Cardiac septum (tissue), 1 donor: Measurements from ENCODE around the gene SEC24C. TPM values are rescaled to one million over a fixed set of nuclear protein-coding genes. Genes with fewer than 3 reads are reported as not detected.

Experiments used
- DNase-seq: peaks from one replicate; pipeline ENCODE4 v3.0.0-alpha.2; 2020; ENCODE audit warnings: low spot score
- intact Hi-C: fragments of 100-400 bp; cut with DNase I; formaldehyde crosslinking; loops from one replicate; pipeline ENCODE4 v1.14.0; 2022
- total RNA-seq: library from RNA; stranded (reverse); fragmentation: NEBNext Ultra II Directional; extraction: Animal tissue kit (Norgen Biotek cat#: 25700); gene quantifications from one replicate; pipeline ENCODE4 v1.2.1, GENCODE V29; 2021
- donor health status: DM: no; HTN: no; CAD: no.

SEC24C gene
- total RNA-seq, 1 donor from 2014 or later = 55.1 TPM

DNA sequence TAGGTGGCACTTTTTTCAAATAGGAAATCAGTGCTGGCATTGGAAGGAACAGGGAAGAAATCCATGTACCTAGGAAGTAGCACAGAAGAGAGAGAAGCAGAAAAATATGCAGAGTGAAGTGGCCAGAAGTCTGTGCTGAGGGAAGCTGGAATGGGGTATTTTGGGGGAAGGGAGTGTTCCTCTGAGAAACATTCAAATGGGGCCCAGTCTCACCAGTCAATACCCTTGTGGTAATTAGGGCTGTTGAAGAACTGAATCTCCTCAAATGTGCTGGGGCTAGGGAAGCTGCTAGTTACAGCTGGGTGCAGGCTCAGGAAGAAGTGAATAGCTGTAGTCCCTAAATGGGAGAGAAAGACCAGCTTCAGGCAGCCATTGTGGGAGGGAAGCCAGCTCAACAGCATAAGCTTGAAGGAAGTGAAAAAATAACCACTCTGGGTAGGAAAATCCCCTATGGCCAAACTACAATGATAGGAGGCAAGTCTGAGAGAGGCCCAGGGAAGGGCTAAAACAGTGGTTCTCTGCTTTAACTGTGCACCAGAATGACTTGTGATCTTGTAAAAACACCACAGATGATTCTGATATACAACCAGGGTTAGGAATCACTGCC, 59.6 kb downstream of the SEC24C start:
- intact Hi-C loops = no loop called here
- DNase-seq = no peak

DNA sequence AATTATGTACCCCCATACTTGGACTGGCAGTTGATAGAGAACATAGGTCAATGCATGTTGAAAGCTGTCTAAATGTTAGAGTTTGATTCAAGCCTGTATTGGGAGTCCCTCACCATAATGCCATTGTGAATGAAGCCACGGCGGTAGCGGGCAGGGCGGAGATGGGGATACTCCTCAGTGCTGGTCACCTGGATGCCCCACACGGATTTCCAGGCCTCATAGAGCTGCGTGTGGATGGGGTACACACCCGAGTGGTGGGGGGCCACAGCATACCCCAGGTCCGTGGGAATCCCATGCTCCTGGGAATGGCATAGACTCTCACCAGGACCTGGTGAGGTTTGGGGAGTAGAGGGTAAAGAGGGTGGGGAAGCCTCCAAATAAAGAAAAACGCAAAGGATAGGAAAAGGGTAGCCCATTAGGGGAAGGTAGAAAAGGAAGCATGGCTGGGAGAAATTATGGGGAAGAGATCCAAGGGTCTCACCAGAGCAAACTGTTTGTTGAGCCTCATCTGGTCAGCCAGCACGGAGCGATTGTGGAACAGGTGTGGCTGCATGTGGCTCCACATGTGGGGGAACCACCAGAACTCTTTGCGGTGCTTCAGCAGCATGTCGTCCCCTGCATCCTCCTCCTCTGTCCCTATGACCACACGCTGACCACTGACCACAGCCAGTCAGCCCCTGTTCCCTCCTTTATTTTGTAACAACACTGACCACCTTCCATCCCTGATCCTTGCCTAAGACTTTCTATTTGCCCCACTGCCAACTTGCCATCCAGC, 62.2 kb downstream of the SEC24C start:
- DNase-seq = no peak
- intact Hi-C loops = no loop called here

DNA sequence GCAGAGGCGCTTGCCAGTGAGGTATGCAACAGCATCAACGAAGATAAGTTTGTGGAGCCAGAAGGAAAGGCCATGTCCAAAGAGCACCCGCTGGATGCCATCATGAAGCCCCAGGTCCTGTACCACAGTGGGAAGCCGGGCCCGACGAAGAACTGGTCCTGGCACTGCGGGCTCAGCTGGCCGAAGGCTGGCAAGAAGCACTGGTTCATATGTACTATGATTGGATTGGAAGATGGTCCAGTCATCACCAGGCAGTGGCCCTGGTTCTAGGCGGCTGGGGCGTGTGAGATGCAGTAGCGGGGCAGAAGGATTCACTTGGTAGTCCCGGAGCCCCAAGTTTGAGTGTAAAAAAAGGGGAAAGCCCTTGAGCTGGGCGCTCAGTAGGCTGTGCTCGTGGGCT, 63.3 kb downstream of the SEC24C start:
- intact Hi-C loops = no loop called here
- no peak for DNase-seq

DNA sequence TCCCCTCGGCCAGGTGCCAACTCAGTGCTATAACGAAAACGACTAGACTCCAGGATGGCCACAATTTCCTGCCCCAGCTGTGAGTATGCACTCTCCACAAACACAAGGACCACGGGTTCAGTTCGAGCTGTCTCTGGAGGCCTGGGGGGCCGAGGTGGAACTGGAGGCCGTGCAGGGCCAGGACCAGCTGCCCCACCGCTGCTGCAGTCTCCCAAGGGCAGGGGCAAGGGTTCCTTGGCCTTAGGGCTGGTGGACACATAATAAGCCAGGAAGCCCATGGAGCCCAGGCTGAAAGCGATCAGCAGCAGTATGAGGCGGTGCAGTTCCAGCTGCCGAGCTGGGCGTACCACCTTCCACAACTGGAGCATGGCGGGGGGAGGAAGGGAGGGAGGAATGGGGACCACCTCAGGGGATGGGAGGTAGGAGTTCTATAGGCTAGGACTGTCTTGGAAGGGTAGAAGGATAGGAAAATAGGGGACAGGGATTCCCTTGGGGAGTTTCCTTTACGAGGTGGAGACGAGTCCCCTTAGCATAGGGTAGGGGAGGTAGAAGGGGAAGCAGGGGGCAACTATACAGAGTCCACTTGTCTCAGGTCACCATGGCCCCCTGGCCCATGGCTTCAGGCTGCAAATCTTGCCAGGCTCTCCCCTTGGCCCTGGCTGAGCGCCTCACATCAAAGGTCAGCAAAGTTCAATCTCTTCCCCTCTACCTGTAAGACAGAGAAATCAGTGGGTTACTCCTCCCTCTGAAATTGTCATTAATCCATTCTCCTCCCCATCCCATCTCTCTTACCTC, 64.0 kb downstream of the SEC24C start:
- DNase-seq = no peak
- intact Hi-C loops = no loop called here

DNA sequence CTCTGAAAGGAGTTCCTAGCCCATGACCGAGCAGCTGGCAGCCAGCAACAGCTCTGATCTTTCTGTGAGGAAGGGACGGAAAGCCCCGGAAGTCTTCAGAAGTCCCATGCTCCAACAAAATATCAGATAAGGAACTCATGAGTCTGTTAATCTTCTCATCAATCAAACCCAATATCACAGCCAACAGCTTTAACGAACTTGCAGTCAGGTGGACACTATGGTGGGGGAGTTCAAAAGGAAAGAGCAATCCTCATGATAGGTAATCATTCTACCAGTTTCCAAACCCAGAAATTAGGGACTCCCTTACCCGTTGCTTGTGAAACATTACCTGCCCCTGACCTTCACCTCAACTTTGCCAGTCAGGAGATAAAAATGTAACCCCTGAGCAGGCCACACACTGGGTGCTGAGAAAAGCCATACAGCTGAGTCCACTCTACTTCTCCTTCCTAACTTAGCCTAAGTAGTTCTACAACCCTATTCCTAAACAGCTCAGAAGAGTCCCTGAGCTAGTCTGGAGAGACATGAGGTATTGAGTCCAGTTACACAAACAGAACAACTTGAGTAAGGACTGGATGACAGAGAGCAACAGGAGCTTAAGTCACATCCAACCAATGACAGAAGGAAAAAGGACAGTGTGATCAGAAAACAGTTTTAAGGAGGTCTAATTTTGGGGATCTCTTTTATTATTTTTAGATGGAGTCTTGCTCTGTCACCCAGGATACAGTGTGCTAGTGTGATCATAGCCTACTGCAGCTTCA, 65.1 kb downstream of the SEC24C start:
- no peak for DNase-seq

DNA sequence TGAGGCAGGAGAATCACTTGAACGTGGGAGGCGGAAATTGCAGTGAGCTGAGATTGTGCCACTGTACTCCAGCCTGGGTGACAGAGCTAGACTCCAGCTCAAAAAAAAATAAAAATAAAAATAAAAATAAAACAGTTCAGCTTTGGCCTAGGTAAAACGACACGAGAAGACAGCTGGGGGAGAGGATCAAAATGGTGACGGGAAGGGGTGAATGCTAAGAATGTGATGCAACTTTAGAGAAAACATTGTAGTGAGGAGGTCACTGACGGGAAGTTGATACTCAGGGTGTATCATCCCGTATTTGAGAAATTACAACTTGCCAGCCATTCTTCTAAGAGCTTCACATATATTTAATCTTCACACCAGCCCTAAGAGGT, 66.2 kb downstream of the SEC24C start:
- intact Hi-C loops = loop anchor here (5.0 kb wide), 1 partner anchor 62 kb away; the partner anchor contains the start of gene CAMK2G
- DNase-seq = no peak

More for the DNA sequence above, 65.1 kb downstream of the SEC24C start:
- intact Hi-C loops = no loop called here

DNA sequence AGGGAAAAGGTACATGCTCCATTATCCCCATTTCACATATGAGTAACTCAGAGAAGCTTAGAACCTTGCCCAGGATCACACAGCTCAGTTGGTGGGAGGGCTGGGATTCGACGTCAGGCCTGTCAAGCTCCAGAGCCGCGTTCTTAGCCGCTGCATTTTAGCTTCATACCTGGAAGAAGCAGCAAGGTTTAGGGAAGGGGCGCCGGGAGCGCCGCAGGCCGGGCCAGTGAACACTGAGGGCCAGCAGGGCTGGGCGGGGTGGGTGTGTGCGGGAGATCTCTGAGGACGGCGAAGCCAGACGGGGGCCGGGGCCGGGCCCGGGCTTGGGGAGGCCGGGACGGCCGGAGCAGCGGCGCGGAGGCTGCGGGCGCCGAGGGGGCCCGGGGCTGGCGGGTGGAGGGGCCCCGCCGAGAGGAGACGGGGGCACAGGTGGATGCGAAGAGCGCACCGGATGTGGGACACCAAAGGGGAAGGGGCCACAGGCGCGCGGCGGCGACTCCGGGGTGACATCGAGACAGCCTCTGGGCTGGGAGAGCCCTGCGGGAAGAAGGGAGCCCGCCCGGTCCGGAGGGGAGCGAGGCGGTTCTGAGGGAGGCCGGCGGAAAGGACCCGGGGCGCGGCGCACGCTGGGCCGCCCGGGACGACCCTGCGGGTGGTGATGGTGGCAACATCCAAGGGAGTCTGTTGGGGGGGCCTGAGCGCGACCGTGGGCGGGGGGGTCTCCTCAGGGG, 66.7 kb downstream of the SEC24C start:
- intact Hi-C loops = loop anchor here (1.0 to 5.0 kb wide), 2 partner anchors 26 to 61 kb away; partner anchors contain the start of genes CAMK2G and ZSWIM8
- DNase-seq = no peak

DNA sequence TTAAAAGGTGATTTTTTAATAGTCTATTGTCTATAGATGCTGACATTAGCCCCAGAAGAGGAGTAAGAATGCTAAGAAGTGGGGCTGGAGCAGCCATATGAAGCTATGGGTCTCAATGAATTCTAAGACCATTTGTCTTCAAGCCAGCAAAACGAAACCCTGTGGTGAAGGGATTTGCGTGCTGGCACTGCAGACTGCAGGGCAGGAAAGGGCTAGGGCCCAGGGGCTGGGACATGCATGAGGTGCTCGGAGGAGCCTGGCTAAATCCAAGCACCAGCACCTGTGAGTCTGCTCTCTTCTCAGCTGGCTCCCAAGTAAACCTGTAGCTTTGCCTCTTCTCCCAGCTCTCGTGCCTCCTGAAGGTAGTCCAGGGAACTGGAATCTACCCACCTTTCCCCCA, 68.5 kb downstream of the SEC24C start:
- no peak for DNase-seq
- intact Hi-C loops = loop anchor here (5.0 kb wide), 1 partner anchor 60 kb away; the partner anchor contains the start of gene CAMK2G

DNA sequence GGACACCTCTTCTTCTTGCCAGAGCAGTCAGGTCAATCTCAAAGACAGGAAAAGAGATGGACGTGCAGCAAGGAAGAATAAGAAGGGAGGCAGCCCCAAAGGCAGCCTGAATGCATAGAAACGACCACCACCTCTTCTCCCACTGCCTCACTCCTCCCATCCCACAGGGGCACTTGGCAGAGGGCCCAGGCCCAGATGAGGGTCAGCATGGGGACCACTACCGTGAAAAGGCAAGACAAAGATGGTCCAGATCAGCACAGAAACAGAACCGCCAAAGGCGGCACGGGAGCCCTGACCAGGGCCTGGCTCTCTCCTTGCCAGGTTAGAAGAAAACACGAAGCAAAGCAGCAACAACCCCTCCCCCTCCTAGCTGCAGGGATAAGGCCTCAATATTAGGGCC, 69.2 kb downstream of the SEC24C start:
- no peak for DNase-seq
- intact Hi-C loops = loop anchor here (5.0 kb wide), 1 partner anchor 59 kb away; the partner anchor contains the start of gene CAMK2G

DNA sequence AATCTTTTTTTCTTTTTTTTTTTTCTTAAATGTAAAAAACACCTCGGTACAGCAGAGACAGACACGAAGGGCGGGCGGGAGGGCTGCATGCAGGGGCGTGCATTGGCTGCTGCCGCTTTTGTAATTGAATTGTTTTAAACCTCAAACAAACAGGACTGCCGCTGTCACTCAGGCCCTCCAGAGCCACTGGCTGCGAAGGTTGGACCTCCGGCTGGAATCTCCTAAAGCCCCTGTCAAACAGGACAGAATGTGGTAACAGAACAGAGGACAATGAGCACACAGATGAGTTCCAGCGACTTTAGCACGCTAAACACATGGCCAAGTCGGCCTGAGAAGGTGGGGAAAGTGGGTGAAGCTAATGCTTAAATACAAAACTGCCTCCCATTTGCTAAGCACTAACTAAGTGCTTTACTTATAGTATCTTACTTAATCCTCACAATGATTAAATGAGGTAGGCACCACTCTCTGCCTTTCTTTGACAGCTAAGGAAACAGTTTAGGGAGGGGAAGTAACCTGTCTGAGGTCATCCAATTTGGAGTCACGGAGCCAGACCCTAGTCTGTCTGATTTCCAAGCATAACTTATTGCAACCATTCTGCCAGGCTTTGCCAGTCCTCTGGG, 70.2 kb downstream of the SEC24C start:
- no peak for DNase-seq
- intact Hi-C loops = loop anchor here (5.0 kb wide), 1 partner anchor 58 kb away; the partner anchor contains the start of gene CAMK2G

DNA sequence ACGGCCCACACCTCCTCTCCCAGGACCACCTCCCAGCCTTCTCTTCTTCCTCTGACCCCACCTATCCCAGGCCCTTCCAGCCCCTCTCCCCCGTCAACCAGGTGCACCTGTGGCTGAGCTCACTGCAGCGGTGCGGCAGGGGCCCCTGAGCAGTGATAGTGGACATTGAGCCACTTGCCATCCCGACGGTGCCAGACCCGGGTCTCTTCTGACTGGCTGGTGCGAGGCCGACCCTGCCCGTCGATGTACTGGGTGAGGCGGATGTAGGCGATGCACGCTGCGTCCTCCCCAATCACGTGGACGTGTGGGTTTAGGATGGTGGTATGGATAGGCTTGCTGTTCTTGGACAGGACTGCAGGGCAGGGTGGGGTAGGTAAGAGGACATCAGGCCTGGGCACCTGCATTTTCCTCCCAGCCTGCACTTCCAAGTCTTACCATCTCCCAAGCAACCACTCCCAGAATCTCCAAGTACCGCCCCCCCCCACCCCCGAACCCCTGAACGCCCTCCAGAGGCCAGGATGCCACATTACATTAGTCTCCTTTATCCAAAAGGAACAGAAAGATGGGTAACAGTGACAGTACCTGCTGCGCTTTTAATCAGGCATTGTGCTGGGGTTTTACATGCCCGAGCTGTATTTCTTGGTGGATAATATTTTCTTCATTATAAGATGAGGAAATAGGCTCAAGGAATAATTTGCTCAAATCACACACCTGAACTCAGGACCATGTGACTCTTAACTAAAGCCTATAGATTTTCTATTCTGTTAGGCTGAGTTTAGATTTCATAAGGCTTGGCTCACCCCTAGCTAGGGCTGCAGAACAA, 70.9 kb downstream of the SEC24C start:
- DNase-seq = no peak
- intact Hi-C loops = loop anchor here (5.0 kb wide), 1 partner anchor 57 kb away; the partner anchor contains the start of gene CAMK2G

DNA sequence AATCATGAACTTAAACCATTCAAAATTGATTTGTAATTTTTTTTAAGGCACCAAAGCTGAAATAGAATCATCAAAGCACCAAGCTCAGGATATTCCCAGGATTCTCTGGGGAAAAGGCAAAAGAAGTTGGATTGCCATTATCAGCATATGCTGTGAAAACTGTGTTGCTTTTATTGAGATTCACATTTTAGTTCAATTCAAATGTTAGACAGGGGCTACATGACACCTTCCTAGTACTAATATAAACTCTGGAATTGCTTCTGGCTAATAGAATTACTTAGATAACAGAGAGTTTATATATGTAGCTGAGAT, 71.5 kb downstream of the SEC24C start:
- intact Hi-C loops = no loop called here
- DNase-seq = no peak

DNA sequence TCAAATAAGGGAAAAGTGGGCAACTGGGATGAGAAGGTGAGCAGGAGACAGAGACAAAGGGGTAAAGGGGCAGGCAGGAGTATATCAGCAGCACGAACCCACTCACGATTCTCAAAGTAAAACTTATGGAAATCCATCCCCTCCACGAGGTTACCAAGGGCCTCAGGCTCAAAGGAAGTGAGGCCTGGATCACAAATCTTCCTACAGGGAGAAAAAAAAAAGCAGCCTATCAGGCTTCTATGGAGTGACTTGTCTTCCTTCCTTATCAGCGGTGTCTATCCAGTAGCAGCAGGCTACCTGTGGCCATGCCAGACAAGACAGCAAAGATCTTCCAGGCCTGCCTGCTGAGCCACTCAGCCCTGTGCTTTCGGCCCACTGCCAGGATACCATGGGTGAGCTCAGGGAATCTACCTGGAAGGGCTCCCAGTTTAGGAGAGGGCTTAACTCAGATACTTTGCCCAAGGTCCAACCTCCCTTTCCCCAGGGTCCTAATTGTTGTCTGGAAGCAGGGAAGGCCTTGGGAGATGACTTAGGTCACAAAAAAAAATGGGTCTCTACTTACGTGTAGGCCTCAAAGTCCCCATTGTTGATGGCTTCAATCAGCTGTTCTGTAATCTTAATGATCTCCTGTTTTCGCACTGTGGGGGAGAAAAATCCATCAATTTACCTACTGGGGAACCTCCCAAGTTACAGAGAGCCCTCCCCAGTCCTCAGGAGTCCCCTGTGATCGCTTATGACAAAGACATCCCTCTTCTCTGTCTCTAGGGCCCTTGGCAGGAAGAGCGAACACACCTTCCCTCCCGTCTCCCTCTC, 73.0 kb downstream of the SEC24C start:
- no peak for DNase-seq
- intact Hi-C loops = no loop called here

DNA sequence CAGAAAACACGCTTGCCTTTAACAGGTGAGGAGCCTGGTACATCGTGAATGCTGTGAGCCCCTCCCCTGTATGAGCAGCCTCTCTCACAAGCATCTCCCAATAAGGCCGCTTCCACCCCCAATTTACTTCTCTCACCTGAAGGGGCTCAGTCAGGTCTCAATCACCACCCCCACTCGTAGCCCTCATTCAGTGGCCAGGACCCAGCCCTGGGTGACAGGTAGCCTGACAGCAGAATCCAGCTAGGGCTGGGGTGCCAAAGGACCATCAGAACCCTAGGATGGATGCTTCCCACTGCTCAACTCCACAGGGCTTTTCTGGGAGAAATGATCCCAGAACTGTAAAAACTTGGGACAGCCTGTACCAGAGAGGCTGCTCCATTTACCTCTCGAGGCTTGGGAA, 73.7 kb downstream of the SEC24C start:
- DNase-seq = no peak
- intact Hi-C loops = no loop called here

DNA sequence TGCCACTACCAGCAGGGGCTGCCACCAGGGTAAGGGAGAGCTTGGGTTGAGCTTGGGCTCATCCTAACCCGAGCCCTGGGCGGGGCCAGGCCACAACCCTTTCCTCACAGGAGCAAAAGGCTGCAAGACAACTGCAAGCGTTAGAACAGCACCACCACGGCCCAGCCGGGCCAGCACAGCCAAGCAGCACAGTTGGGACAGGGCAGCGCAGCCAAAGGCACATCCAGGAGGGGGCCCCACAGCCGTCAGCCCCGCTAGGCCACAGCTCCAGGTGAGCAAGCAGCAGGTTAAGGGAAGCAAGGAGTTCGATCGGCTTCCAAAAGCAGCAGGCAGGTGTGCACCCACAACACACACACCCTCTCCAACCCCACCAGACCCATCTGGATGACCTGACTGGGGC, 74.2 kb downstream of the SEC24C start:
- intact Hi-C loops = no loop called here
- no peak for DNase-seq

DNA sequence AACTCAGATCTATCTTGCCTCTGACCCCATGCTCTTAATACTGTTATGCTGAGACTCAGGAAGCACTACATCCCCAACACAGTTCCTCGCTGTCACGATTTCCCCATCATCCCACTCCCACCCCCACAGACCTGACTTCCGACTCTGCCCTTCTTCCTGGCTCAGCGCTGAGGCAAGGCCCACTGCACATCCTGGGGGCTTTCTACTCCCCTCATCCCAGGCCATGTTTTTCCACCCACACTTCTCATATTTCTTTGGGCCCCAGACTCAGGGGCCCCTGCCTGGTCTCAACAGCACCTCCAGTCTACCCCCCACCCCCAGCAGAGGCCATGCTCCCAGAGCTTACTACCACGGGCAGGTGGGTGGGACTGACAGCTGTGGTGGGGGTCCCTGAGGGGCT, 74.9 kb downstream of the SEC24C start:
- DNase-seq = no peak
- intact Hi-C loops = no loop called here

DNA sequence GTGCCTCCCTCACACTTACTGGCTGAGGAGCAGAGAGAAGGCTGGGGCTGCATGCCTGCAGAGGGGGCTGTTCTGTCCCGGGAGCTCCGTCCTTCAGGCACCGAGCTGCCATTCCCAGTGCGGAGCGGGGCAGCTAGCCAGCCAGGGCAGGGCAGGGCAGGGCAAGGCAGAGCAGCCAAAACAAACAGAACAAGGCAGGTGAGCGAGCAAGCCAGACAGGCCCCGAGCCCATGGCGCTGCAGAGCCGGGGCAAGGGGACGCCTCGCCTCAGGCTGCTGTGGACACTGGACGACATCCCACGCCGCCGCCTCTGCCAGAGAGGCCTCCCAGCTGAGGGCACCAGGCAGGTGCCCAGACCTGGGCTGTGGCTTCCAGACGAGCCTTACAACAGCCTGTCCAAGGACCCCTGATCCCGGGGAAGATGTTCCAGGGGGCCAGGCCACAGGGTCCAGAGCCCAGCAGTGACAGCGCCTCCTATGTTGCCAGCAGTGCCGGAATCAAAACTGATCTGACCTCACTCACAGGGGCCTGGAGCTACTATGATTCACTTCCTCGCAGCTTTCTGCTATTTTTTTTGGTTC, 75.4 kb downstream of the SEC24C start:
- intact Hi-C loops = no loop called here
- no peak for DNase-seq
